Vein endothelial cell (primary cell): ENCODE results near the gene NUP35. TPM values are rescaled to one million over a fixed set of nuclear protein-coding genes. Genes with fewer than 3 reads are reported as not detected.

Experiments
- total RNA-seq: library from RNA; depleted of rRNA; stranded (reverse); fragments of >200 nt; gene quantifications from 2 replicates; pipeline ENCODE4 v1.2.3, GENCODE V29; 2012

NUP35 gene, protein sequence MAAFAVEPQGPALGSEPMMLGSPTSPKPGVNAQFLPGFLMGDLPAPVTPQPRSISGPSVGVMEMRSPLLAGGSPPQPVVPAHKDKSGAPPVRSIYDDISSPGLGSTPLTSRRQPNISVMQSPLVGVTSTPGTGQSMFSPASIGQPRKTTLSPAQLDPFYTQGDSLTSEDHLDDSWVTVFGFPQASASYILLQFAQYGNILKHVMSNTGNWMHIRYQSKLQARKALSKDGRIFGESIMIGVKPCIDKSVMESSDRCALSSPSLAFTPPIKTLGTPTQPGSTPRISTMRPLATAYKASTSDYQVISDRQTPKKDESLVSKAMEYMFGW
- total RNA-seq: 17.0 and 18.0 TPM in 2 replicates

DNA sequence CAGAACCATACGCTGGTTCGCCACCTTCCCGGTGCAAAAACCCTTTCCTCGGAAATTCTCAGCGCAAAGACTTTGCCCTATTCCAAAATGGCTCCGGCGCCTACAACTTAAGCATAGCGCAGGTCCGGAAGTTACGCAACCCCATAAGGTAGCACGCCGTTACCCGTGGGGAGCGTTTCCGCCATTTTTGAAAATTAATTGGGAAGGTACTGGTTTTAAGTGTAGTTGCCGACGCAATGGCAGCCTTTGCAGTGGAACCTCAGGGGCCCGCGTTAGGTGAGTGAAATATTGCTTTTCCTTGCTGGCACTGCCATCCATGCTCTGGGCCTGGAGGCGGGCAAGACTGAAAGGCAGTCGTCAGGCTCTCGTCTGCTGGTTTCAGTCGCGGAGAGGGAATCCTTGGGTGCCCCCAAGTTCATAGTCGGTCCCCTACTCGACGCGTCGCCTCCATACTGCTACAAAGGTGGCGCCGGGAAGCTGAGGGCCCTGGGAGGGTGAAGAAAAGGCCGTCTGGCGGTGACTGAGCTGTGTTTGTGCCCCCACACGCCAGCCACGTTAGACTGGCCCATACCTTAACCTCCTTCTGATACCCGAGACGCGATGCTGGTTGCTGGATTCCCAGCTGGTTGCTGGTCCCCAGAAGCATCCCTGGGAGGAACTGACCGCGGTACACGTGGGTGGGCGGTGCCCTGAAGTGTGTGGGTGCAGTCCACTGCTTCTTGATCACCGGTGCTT is at the start of gene NUP35:
TSS of gene NUP35 (plus strand) at position 222 of the 735 bp plus-strand sequence. CDS start at position 237, 15 bp downstream.

DNA sequence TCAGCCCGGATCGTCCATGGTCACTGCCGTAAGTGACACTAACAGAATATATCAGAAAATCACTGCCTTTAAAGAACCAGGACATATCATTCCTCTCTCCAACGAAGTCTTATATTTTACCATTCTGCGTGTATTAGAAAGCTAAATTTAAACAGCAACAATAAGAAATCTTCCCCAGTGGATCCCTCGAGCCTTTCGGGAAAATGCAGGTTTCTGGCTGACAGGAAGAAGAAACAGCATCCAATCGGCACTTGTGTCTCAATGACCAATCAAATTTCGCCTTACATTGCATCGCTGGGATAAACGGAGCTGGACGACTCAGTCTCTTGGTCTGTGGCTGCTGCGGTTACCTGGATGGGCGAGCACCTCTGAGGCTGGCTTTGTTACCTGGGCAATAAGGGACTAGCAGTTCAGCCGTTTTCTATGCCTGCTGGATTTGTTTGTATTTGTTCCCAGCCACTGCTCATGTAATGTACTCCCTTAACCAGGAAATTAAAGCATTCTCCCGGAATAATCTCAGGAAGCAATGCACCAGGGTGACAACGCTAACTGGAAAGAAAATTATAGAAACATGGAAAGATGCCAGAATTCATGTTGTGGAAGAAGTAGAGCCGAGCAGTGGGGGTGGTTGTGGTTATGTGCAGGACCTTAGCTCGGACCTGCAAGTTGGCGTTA is 45.6 kb upstream of the NUP35 start, which contains the start of gene DUSP19:
TSS of gene DUSP19 (plus strand) at position 284 of the 675 bp plus-strand sequence. CDS start at position 471, 187 bp downstream.

Other genes with a start within 250 kb of the NUP35 start
- gene NCKAP1, start 86.0 kb upstream of the NUP35 start, total RNA-seq: 186 and 195 TPM in 2 replicates
- 2.5 and 2.6 TPM in 2 replicates for gene DUSP19, start 45.7 kb upstream of the NUP35 start, total RNA-seq